Fibroblast of lung (primary cell): ENCODE measurements around the gene DENND1A.

Source experiments
- CTCF ChIP-seq, 2 donors: IDR thresholded peaks in 1 of 2; conservative IDR thresholded peaks in 1 of 2; 1 replicate in 1 of 2; 2 replicates in 1 of 2; pipeline ENCODE4 v1.5.1; 2011 to 2012; ENCODE audit warnings: low read length in 2 of 2, control low read depth in 1 of 2, inconsistent platforms in 1 of 2, low read depth in 1 of 2, mild to moderate bottlenecking in 1 of 2
- EZH2 ChIP-seq: IDR thresholded peaks from 2 replicates; pipeline ENCODE4 v1.5.1; 2012; ENCODE audit warnings: low read length, control low read depth, mild to moderate bottlenecking; ENCODE audit errors: missing control alignments

DNA sequence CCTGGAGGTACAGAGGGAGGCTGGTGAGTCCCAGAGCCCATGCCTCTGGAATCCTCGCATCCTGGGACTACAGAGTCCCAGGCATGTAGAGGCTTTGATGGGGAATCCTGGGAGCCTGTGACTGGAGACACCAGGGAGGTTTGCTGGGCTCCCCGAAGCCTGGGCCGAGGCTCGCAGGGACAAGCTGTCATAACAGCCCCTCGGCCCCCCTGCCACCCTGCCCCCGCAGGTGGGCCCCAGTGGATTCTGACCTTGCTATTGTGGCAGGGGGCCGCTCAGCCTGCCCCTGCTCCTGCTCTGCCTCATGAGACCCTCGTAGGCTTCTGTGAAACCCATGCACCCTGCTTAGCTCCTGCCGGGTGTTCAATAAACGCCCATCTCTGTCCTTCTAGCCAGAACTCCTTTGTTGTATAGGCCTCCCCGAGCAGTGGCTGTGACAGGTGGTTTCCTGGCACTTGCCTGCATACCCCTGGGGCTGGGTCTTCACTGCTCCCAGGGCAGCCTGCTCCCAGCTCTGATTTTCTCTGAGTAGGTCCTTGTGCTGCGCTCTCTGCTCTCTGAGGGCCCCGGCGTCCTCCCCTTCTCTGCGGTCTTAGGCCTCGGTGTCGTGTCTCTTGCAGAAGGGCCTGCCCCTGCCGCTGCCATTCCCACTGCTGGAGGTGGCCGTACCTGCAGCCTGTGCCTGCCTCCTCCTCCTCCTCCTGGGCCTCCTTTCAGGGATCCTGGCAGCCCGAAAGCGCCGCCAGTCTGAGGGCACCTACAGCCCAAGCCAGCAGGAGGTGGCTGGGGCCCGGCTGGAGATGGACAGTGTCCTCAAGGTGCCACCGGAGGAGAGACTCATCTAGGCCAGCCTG, 553.5 kb downstream of the DENND1A start:
- TF ChIP-seq CTCF (conservative IDR thresholded peaks at IDR 0.05 in 1 of 2, IDR thresholded peaks at IDR 0.05 in 1 of 2; ENCODE audit: low read depth in 1 of 2, low read length in 2 of 2) (no peak), EZH2 (no peak)
